ENCODE results near the gene ARL1. TPM values are rescaled to one million over a fixed set of nuclear protein-coding genes. Genes with fewer than 3 reads are reported as not detected.

ARL1 gene
- total RNA-seq, 1 donor from 2014 or later: 16.0 TPM

GRCh38 chr12:101379149-101379548 is 28.4 kb downstream of the ARL1 start:
- intact Hi-C loops (cut with DNase I): no loop called here
- Histone ChIP-seq H3K36me3 (peaks cover 47 to 68% of the 10 kb centered on the region in 2 donors), H3K4me3 (no peak overlapping the region), H3K4me1 (no peaks in the 10 kb centered on the region), H3K9me3 (no peaks in the 10 kb centered on the region), H3K27me3 (no peaks in the 10 kb centered on the region), H3K27ac (no peak overlapping the region)
- TF ChIP-seq, protein P1, sequence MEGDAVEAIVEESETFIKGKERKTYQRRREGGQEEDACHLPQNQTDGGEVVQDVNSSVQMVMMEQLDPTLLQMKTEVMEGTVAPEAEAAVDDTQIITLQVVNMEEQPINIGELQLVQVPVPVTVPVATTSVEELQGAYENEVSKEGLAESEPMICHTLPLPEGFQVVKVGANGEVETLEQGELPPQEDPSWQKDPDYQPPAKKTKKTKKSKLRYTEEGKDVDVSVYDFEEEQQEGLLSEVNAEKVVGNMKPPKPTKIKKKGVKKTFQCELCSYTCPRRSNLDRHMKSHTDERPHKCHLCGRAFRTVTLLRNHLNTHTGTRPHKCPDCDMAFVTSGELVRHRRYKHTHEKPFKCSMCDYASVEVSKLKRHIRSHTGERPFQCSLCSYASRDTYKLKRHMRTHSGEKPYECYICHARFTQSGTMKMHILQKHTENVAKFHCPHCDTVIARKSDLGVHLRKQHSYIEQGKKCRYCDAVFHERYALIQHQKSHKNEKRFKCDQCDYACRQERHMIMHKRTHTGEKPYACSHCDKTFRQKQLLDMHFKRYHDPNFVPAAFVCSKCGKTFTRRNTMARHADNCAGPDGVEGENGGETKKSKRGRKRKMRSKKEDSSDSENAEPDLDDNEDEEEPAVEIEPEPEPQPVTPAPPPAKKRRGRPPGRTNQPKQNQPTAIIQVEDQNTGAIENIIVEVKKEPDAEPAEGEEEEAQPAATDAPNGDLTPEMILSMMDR (IDR thresholded peaks at IDR 0.05): no peak
- DNase-seq (ENCODE audit: low spot score in 2 of 2): no peak

DNA sequence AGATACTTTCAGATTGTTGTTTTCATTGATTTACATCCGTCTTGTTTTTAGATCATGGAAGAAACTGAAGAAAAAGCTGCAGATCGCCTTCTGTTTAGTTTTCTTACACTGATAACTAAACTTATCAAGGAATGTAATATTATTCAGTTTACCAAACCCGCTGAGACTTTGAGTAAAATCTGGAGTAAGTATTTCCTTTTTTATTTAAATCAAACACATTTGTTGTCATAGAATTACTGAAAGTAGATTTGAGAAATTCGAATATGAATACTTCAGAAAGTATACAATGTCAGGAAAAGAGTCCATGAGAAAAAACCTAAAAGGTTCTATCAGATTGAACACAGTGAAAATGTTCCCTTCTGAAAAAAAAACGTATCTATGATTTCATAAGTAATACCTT is 32.0 kb downstream of the ARL1 start:
- Histone ChIP-seq H3K27ac (no peak overlapping the region), H3K9me3 (no peaks in the 10 kb centered on the region), H3K36me3 (peaks cover 43 to 66% of the 10 kb centered on the region in 2 donors), H3K4me3 (no peak overlapping the region), H3K4me1 (no peaks in the 10 kb centered on the region), H3K27me3 (no peaks in the 10 kb centered on the region)
- intact Hi-C loops (cut with DNase I): no loop called here
- TF ChIP-seq, protein P1 (IDR thresholded peaks at IDR 0.05): no peak
- DNase-seq (ENCODE audit: low spot score in 2 of 2): no peak

GRCh38 chr12:101372431-101372830 is 35.1 kb downstream of the ARL1 start:
- Histone ChIP-seq H3K4me1 (no peaks in the 10 kb centered on the region), H3K9me3 (no peaks in the 10 kb centered on the region), H3K27me3 (no peaks in the 10 kb centered on the region), H3K27ac (no peak overlapping the region), H3K36me3 (peaks cover 41 to 82% of the 10 kb centered on the region in 2 donors), H3K4me3 (no peak overlapping the region)
- TF ChIP-seq, protein P1 (IDR thresholded peaks at IDR 0.05): no peak
- DNase-seq (ENCODE audit: low spot score in 2 of 2): no peak
- intact Hi-C loops (cut with DNase I): no loop called here

- Histone ChIP-seq H3K9me3 (no peaks in the 10 kb centered on the region), H3K4me1 (no peaks in the 10 kb centered on the region), H3K27me3 (no peaks in the 10 kb centered on the region), H3K27ac (no peak overlapping the region), H3K36me3 (peaks cover 37 to 88% of the 10 kb centered on the region in 2 donors), H3K4me3 (no peak overlapping the region)
- intact Hi-C loops (cut with DNase I): no loop called here
- DNase-seq (ENCODE audit: low spot score in 2 of 2): no peak
- TF ChIP-seq, protein P1 (IDR thresholded peaks at IDR 0.05): no peak
Measured at GRCh38 chr12:101368016-101368415, 39.6 kb downstream of the ARL1 start.

DNA sequence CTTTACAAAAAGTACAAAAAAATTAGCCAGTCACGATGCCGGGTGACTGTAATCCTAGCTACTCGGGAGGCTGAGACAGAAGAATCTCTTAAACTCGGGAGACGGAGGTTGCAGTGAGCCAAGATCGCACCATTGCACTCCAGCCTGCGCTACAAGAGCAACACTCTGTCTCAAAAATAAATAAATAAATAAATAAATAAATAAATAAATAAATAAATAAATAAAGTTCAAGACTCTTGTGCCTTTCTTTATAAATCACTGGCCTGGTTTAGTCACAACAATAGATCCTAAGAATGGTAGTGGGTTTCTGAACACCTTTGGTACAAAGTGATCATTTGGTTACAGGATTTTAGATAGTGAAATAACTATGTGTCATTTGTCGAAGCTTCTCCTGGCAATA is 46.1 kb downstream of the ARL1 start:
- DNase-seq (ENCODE audit: low spot score in 2 of 2): no peak
- intact Hi-C loops (cut with DNase I): no loop called here
- Histone ChIP-seq H3K4me3 (no peak overlapping the region), H3K27me3 (no peaks in the 10 kb centered on the region), H3K36me3 (peaks cover 13 to 63% of the 10 kb centered on the region in 2 donors), H3K4me1 (no peaks in the 10 kb centered on the region), H3K9me3 (no peaks in the 10 kb centered on the region), H3K27ac (no peak overlapping the region)
- TF ChIP-seq, protein P1 (IDR thresholded peaks at IDR 0.05): no peak

GRCh38 chr12:101356794-101357193 is 50.8 kb downstream of the ARL1 start:
- no peak overlapping the region for H3K27ac ChIP-seq
- TF ChIP-seq, protein P1 (IDR thresholded peaks at IDR 0.05): no peak
- H3K27me3 ChIP-seq: no peaks in the 10 kb centered on the region
- H3K4me1 ChIP-seq: no peaks in the 10 kb centered on the region
- DNase-seq (ENCODE audit: low spot score in 2 of 2): no peak
- H3K9me3 ChIP-seq: no peaks in the 10 kb centered on the region
- H3K4me3 ChIP-seq: no peak overlapping the region
- H3K36me3 ChIP-seq: peaks cover 9 to 50% of the 10 kb centered on the region in 2 donors
- intact Hi-C loops (cut with DNase I): no loop called here
